ENCODE measurements around the gene SPINDOC.

- TF ChIP-seq, protein P1, sequence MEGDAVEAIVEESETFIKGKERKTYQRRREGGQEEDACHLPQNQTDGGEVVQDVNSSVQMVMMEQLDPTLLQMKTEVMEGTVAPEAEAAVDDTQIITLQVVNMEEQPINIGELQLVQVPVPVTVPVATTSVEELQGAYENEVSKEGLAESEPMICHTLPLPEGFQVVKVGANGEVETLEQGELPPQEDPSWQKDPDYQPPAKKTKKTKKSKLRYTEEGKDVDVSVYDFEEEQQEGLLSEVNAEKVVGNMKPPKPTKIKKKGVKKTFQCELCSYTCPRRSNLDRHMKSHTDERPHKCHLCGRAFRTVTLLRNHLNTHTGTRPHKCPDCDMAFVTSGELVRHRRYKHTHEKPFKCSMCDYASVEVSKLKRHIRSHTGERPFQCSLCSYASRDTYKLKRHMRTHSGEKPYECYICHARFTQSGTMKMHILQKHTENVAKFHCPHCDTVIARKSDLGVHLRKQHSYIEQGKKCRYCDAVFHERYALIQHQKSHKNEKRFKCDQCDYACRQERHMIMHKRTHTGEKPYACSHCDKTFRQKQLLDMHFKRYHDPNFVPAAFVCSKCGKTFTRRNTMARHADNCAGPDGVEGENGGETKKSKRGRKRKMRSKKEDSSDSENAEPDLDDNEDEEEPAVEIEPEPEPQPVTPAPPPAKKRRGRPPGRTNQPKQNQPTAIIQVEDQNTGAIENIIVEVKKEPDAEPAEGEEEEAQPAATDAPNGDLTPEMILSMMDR (optimal IDR thresholded peaks at IDR 0.05 in 1 of 3, IDR thresholded peaks at IDR 0.05 in 1 of 3, conservative IDR thresholded peaks at IDR 0.05 in 1 of 3; ENCODE audit: extremely low read depth in 1 of 3, insufficient read depth in 2 of 3, low read length in 3 of 3): no peak
- TF ChIP-seq EZH2 (IDR thresholded peaks at IDR 0.05; ENCODE audit: low read length): no peak
Measured at GRCh38 chr11:63779039-63779438, 34.2 kb upstream of the SPINDOC start.

All from keratinocyte (primary cell).